Muscle of leg (tissue), 11 donors: Measurements from ENCODE around the gene RALGDS. TPM values are rescaled to one million over a fixed set of nuclear protein-coding genes. Genes with fewer than 3 reads are reported as not detected.
"Not testable (repeated sequence)": the region's sequence is repeated elsewhere in the genome, so short reads cannot be mapped to it uniquely, and the experiment has no call there.

Experiments
- DNase-seq: peaks from one replicate; pipeline ENCODE4 v3.0.0; 2013
- H3K27ac ChIP-seq: one replicate; pipeline ENCODE4 v1.5.1; 2013; ENCODE audit warnings: mild to moderate bottlenecking, low read length, control low read depth
- H3K27me3 ChIP-seq: one replicate; pipeline ENCODE4 v1.6.1; 2013; ENCODE audit warnings: low read length; ENCODE audit not compliant: control insufficient read depth, insufficient read depth
- H3K36me3 ChIP-seq: one replicate; pipeline ENCODE4 v1.6.1; 2013; ENCODE audit warnings: low read length; ENCODE audit not compliant: control insufficient read depth, insufficient read depth
- H3K4me1 ChIP-seq: one replicate; pipeline ENCODE4 v1.6.1; 2013; ENCODE audit warnings: low read length; ENCODE audit not compliant: control insufficient read depth, insufficient read depth
- H3K4me3 ChIP-seq: one replicate; pipeline ENCODE4 v1.5.1; 2013; ENCODE audit warnings: low read length, control low read depth
- H3K9me3 ChIP-seq: replicated peaks from 2 replicates; pipeline ENCODE4 v1.6.1; 2013; ENCODE audit warnings: low read depth, low read length; ENCODE audit not compliant: control insufficient read depth
- WGBS: methylation state at CpG from one replicate; pipeline ENCODE4 v1.1.5; 2013; ENCODE audit warnings: missing lambda C conversion rate; ENCODE audit not compliant: insufficient coverage; 5-methylcytosine and 5-hydroxymethylcytosine counted together
- polyA plus RNA-seq, 8 donors: library from polyadenylated mRNA; unstranded; fragments of 120-200 nt; gene quantifications; one replicate each; pipeline versions ENCODE4 v1.2.1 to v1.2.3, GENCODE V29; 2013; ENCODE audit warnings: inconsistent platforms in 1 of 8, low replicate concordance in 1 of 8; ENCODE audit not compliant: insufficient read length in 8 of 8, insufficient read depth in 1 of 8
- total RNA-seq: library from RNA; stranded (reverse); fragments of 120-200 nt; gene quantifications from one replicate; pipeline ENCODE4 v1.2.4, GENCODE V29; 2013

The RALGDS gene
- total and polyA plus RNA-seq, 9 donors, result 42.5 to 53.2 (median 49.0) TPM

- H3K27ac ChIP-seq, result no peak overlapping the region
- WGBS, result 67% methylated on average over 14 of the region's 15 CpGs
- no peaks in the 10 kb centered on the region for H3K36me3 ChIP-seq
- H3K9me3 ChIP-seq, result no peaks in the 10 kb centered on the region
- H3K4me1 ChIP-seq, result peaks cover 15% of the 10 kb centered on the region
- no peak overlapping the region for H3K4me3 ChIP-seq
- DNase-seq, result no peak
- no peaks in the 10 kb centered on the region for H3K27me3 ChIP-seq
Measured at GRCh38 chr9:133086894-133087293, 34.1 kb downstream of the RALGDS start.

- not testable (repeated sequence) for H3K36me3 ChIP-seq, H3K9me3 ChIP-seq, H3K27ac ChIP-seq, H3K27me3 ChIP-seq, DNase-seq, H3K4me3 ChIP-seq
- 78% methylated on average over 10 of the region's 17 CpGs for WGBS
- peaks cover 15% of the 10 kb centered on the region for H3K4me1 ChIP-seq
Measured at GRCh38 chr9:133086212-133086860, 34.7 kb downstream of the RALGDS start.

DNA sequence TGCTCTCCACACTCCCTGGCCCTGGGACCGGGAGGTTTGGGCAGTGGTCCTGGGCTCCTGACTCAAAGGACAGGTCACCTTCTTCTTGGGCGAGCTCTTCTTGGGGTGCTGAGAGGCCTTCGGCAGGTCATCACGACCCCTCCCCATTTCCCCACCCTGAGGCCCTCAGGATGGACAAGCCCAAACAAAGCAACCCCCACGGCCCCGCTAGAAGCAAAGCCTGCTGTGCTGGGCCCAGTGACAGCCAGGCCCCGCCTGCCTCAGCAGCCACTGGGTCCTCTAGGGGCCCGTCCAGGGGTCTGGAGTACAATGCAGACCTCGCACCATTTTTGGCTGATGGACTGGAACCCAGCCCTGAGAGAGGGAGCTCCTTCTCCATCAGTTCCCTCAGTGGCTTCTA, 37.4 kb downstream of the RALGDS start:
- H3K36me3 ChIP-seq, DNase-seq, H3K4me3 ChIP-seq, H3K9me3 ChIP-seq, H3K27me3 ChIP-seq, H3K4me1 ChIP-seq, H3K27ac ChIP-seq: not testable (repeated sequence)
- WGBS, result no CpG with 5 or more reads among the region's 9 CpGs

DNA sequence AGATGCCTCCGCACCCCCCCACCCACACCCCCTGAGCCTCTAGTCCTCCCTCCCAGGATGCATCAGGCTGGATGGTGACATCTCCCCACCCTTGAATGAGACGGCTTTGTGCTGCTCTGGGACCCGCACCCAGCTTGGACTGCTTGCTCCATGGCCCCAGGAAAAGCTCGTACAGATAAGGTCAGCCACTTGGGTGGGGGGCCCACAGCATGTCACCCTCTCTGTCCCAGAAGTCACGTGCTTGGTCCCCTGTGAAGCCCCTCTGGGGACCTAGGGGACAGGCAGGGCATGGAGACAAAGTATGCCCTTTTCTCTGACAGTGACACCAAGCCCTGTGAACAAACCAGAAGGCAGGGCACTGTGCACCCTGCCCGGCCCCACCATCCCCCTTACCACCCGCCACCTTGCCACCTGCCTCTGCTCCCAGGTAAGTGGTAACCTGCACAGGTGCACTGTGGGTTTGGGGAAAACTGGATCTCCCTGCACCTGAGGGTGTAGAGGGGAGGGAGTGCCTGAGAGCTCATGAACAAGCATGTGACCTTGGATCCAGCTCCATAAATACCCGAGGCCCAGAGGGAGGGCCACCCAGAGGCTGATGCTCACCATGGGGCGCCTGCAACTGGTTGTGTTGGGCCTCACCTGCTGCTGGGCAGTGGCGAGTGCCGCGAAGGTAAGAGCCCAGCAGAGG, 38.9 kb downstream of the RALGDS start:
- 78% methylated on average over 3 of the region's 12 CpGs for WGBS
- H3K27me3 ChIP-seq, H3K27ac ChIP-seq, H3K36me3 ChIP-seq, DNase-seq, H3K9me3 ChIP-seq, H3K4me3 ChIP-seq, H3K4me1 ChIP-seq: not testable (repeated sequence)

GRCh38 chr9:133080786-133081779, 40.0 kb downstream of the RALGDS start:
- H3K36me3 ChIP-seq, DNase-seq, H3K9me3 ChIP-seq, H3K27ac ChIP-seq, H3K4me1 ChIP-seq, H3K4me3 ChIP-seq, H3K27me3 ChIP-seq: not testable (repeated sequence)
- WGBS, result 82% methylated on average over 5 of the region's 18 CpGs

- Histone ChIP-seq H3K4me3 (no peak overlapping the region), H3K4me1 (no peaks in the 10 kb centered on the region), H3K36me3 (no peaks in the 10 kb centered on the region), H3K27ac (no peak overlapping the region), H3K27me3 (peaks cover 2% of the 10 kb centered on the region), H3K9me3 (no peaks in the 10 kb centered on the region)
- no CpG with 5 or more reads among the region's 7 CpGs for WGBS
- DNase-seq, result no peak
Measured at GRCh38 chr9:133080161-133080560, 40.9 kb downstream of the RALGDS start.

- H3K27ac ChIP-seq, result no peak overlapping the region
- H3K4me1 ChIP-seq, result peaks cover 3% of the 10 kb centered on the region
- no peaks in the 10 kb centered on the region for H3K36me3 ChIP-seq
- DNase-seq, result no peak
- 77% methylated on average over 14 of the region's 14 CpGs for WGBS
- no peaks in the 10 kb centered on the region for H3K9me3 ChIP-seq
- H3K27me3 ChIP-seq, result peaks cover 2% of the 10 kb centered on the region
- no peak overlapping the region for H3K4me3 ChIP-seq
Measured at GRCh38 chr9:133078486-133078885, 42.6 kb downstream of the RALGDS start.

DNA sequence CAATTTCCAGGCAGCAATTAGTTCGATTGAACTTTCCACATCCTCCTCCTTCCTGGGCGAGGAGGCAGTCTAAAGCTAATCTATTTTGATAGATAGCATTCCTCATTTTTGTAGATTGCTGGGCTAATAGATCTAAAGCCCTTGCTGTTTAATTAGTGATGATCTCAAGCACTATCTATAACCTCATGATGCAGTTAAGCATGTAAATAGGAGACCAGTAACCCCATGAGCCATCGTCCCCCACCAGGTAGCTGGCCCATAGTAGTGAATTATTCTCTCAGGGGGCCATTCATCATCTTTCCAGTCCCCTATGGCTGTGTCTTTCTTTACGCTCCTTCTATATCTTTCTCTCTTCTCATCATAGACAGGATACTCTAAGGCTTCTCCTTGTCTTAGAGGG, 44.3 kb downstream of the RALGDS start:
- no peak for DNase-seq
- peaks cover 3% of the 10 kb centered on the region for H3K36me3 ChIP-seq
- peaks cover 3% of the 10 kb centered on the region for H3K4me1 ChIP-seq
- H3K4me3 ChIP-seq, result no peak overlapping the region
- H3K27ac ChIP-seq, result no peak overlapping the region
- WGBS, result 57% methylated on average over 1 of the region's 4 CpGs
- H3K9me3 ChIP-seq, result no peaks in the 10 kb centered on the region
- H3K27me3 ChIP-seq, result peaks cover 2% of the 10 kb centered on the region

GRCh38 chr9:133075925-133076630, 45.0 kb downstream of the RALGDS start:
- peaks cover 3% of the 10 kb centered on the region for H3K4me1 ChIP-seq
- H3K4me3 ChIP-seq, result no peak overlapping the region
- no peaks in the 10 kb centered on the region for H3K9me3 ChIP-seq
- WGBS, result 71% methylated on average over 1 of the region's 4 CpGs
- peaks cover 5% of the 10 kb centered on the region for H3K36me3 ChIP-seq
- peak; percentile 71 for DNase-seq
- H3K27ac ChIP-seq, result no peak overlapping the region
- H3K27me3 ChIP-seq, result peaks cover 2% of the 10 kb centered on the region
